HCT116 (cell line): ENCODE results near the gene SWT1. TPM values are rescaled to one million over a fixed set of nuclear protein-coding genes. Genes with fewer than 3 reads are reported as not detected.

ENCODE experiments used
- ATAC-seq: fragments of 200-7000 bp; cut with Tn5 transposase; 2 replicates; pipeline ENCODE4 v1.9.1; 2020; ENCODE audit warnings: mild to moderate bottlenecking, moderate library complexity
- BruUV-seq: library from RNA; stranded (reverse); fragments of 400-500 nt; replicated peaks from 2 replicates; lab custom pipeline; 2021; lab: Mats Ljungman, UMichigan
- CTCF ChIA-PET: fragments of 300-600 bp; sonication (Branson Sonifier 250); formaldehyde crosslinking; loops from one replicate; lab custom pipeline; 2021; ENCODE audit warnings: antibody characterized with exemption; lab: Charles Lee
- POLR2A ChIA-PET: fragments of 300-600, 350-600 bp; sonication (Branson Sonifier 250); formaldehyde crosslinking; loops from one replicate; lab custom pipeline; 2021; ENCODE audit warnings: antibody characterized with exemption; lab: Charles Lee
- RAD21 ChIA-PET, 2 experiments: fragments of 300-600 bp; sonication (Branson Sonifier 250); formaldehyde crosslinking; loops; one replicate each; lab custom pipeline; 2023; ENCODE audit warnings: low total read pairs in 2 of 2; ENCODE audit not compliant: uncharacterized antibody in 2 of 2, unreplicated experiment in 2 of 2, low non-redundant PET in 1 of 2; lab: Charles Lee
- DNase-seq: peaks from one replicate; pipeline ENCODE4 v3.0.0-alpha.2; 2010; ENCODE audit warnings: low read depth, low spot score
- H2AFZ ChIP-seq: fragments of 200-600 bp; shearing (Covaris generic), sonication (generic); 2 replicates; pipeline ENCODE4 v1.6.1; 2017; ENCODE audit warnings: low read depth, mixed run types, mixed read lengths, antibody characterized with exemption, low read length; ENCODE audit not compliant: poor library complexity, severe bottlenecking
- H3K27ac ChIP-seq: 2 replicates; pipeline ENCODE4 v1.5.1; 2012; ENCODE audit warnings: low read depth, low read length
- H3K27me3 ChIP-seq: fragments of 200-600 bp; sonication (generic); 2 replicates; pipeline ENCODE4 v1.6.1; 2016; ENCODE audit warnings: mixed run types, low read length, mixed read lengths; ENCODE audit not compliant: insufficient read depth
- H3K36me3 ChIP-seq, 2 experiments: fragments of 200-500 bp in 1 of 2; fragments of 200-600 bp in 1 of 2; sonication (Bioruptor generic) in 1 of 2; sonication (generic) in 1 of 2; 2 replicates each; pipeline versions ENCODE4 v1.5.1 to v1.6.1; 2014 to 2016; ENCODE audit warnings: low read length in 2 of 2, inconsistent platforms in 1 of 2, mixed read lengths in 1 of 2, mixed run types in 1 of 2; ENCODE audit not compliant: insufficient read depth in 2 of 2, control insufficient read depth in 1 of 2
- H3K4me1 ChIP-seq, 2 experiments: fragments of 200-600 bp in 1 of 2; sonication (generic) in 1 of 2; 2 replicates each; pipeline versions ENCODE4 v1.5.1 to v1.6.1; 2012 to 2017; ENCODE audit warnings: low read length in 2 of 2, inconsistent platforms in 1 of 2, mild to moderate bottlenecking in 1 of 2, mixed read lengths in 1 of 2, mixed run types in 1 of 2, moderate library complexity in 1 of 2; ENCODE audit not compliant: insufficient read depth in 2 of 2, control insufficient read depth in 1 of 2
- H3K4me2 ChIP-seq: fragments of 200-600 bp; sonication (generic); 2 replicates; pipeline ENCODE4 v1.6.1; 2017; ENCODE audit warnings: mixed run types, low read length, mixed read lengths
- H3K4me3 ChIP-seq, 2 experiments: fragments of 200-600 bp in 1 of 2; sonication (generic) in 1 of 2; replicated peaks in 1 of 2; 2 replicates each; pipeline ENCODE4 v1.5.1; 2011 to 2016; ENCODE audit warnings: low read length in 2 of 2, control low read depth in 1 of 2, low read depth in 1 of 2, mild to moderate bottlenecking in 1 of 2, mixed read lengths in 1 of 2, mixed run types in 1 of 2
- H3K79me2 ChIP-seq: fragments of 200-600 bp; sonication (generic); 2 replicates; pipeline ENCODE4 v1.6.1; 2017; ENCODE audit warnings: mild to moderate bottlenecking, mixed run types, low read length, moderate library complexity, mixed read lengths; ENCODE audit not compliant: insufficient read depth
- H3K9ac ChIP-seq: fragments of 200-600 bp; sonication (generic); 2 replicates; pipeline ENCODE4 v1.6.1; 2016; ENCODE audit warnings: low read length, mixed read lengths
- H3K9me2 ChIP-seq: fragments of 200-600 bp; sonication (generic), shearing (Covaris generic); 2 replicates; pipeline ENCODE4 v1.6.1; 2017; ENCODE audit warnings: mixed run types, mild to moderate bottlenecking, moderate library complexity; ENCODE audit not compliant: insufficient read depth
- H3K9me3 ChIP-seq, 2 experiments: fragments of 200-500 bp in 1 of 2; fragments of 200-600 bp in 1 of 2; sonication (Bioruptor generic) in 1 of 2; sonication (generic) in 1 of 2; 2 replicates each; pipeline ENCODE4 v1.6.1; 2014 to 2017; ENCODE audit warnings: low read length in 2 of 2, mixed read lengths in 2 of 2, inconsistent platforms in 1 of 2, low read depth in 1 of 2, mild to moderate bottlenecking in 1 of 2, mixed run types in 1 of 2, moderate library complexity in 1 of 2; ENCODE audit not compliant: control insufficient read depth in 1 of 2, insufficient read depth in 1 of 2
- H4K20me1 ChIP-seq: fragments of 200-600 bp; sonication (generic), shearing (Covaris generic); 2 replicates; pipeline ENCODE4 v1.6.1; 2017; ENCODE audit warnings: mixed run types, mild to moderate bottlenecking, moderate library complexity; ENCODE audit not compliant: insufficient read depth
- ATF3 ChIP-seq: IDR thresholded peaks from 2 replicates; pipeline ENCODE4 v1.6.1; 2012
- CEBPB ChIP-seq: IDR thresholded peaks from 2 replicates; pipeline ENCODE4 v1.6.1; 2012; ENCODE audit warnings: low read depth
- CTCF ChIP-seq, 3 experiments: fragments of 200-600 bp in 1 of 3; sonication (generic) in 1 of 3; IDR thresholded peaks in 2 of 3; conservative IDR thresholded peaks in 1 of 3; 2 replicates each; pipeline ENCODE4 v1.5.1; 2012 to 2017; ENCODE audit warnings: low read depth in 2 of 3, low read length in 2 of 3, antibody characterized with exemption in 1 of 3, borderline replicate concordance in 1 of 3, control low read depth in 1 of 3, mild to moderate bottlenecking in 1 of 3, mixed read lengths in 1 of 3, mixed run types in 1 of 3, moderate library complexity in 1 of 3; ENCODE audit not compliant: insufficient read depth in 1 of 3
- EGR1 ChIP-seq: IDR thresholded peaks from 2 replicates; pipeline ENCODE4 v1.6.1; 2012; ENCODE audit warnings: low read depth
- EZH2phosphoT487 ChIP-seq: fragments of 200-600 bp; IDR thresholded peaks from 2 replicates; pipeline ENCODE4 v1.6.1; 2018; ENCODE audit warnings: antibody characterized with exemption, borderline replicate concordance
- FOSL1 ChIP-seq: IDR thresholded peaks from 2 replicates; pipeline ENCODE4 v1.6.1; 2012; ENCODE audit warnings: low read depth
- JUND ChIP-seq: IDR thresholded peaks from 2 replicates; pipeline ENCODE4 v1.6.1; 2012
- MAX ChIP-seq: IDR thresholded peaks from 2 replicates; pipeline ENCODE4 v1.6.1; 2012
- POLR2A ChIP-seq: IDR thresholded peaks from 2 replicates; pipeline ENCODE4 v1.7.0; 2011; ENCODE audit warnings: borderline replicate concordance; ENCODE audit not compliant: insufficient read depth, insufficient read length; ENCODE audit errors: extremely low read depth
- POLR2AphosphoS5 ChIP-seq: IDR thresholded peaks from 2 replicates; pipeline ENCODE4 v1.6.1; 2011; ENCODE audit warnings: mild to moderate bottlenecking, low read depth, low read length, moderate library complexity
- RAD21 ChIP-seq: IDR thresholded peaks from 2 replicates; pipeline ENCODE4 v1.6.1; 2012; ENCODE audit warnings: low read depth, mild to moderate bottlenecking
- REST ChIP-seq: IDR thresholded peaks from 2 replicates; pipeline ENCODE4 v1.6.1; 2012; ENCODE audit warnings: low read depth
- SP1 ChIP-seq: IDR thresholded peaks from 2 replicates; pipeline ENCODE4 v1.6.1; 2012; ENCODE audit warnings: low read depth
- SRF ChIP-seq: IDR thresholded peaks from 2 replicates; pipeline ENCODE4 v1.6.1; 2012; ENCODE audit warnings: low read depth
- YY1 ChIP-seq: IDR thresholded peaks from 2 replicates; pipeline ENCODE4 v1.6.1; 2011; ENCODE audit warnings: low read length, low read depth, moderate library complexity, mild to moderate bottlenecking; ENCODE audit not compliant: insufficient replicate concordance; ENCODE audit errors: extremely low read depth
- intact Hi-C: fragments of 100-400 bp; cut with micrococcal nuclease; formaldehyde crosslinking; loops from 2 replicates; pipeline ENCODE4 v1.10.0; 2022
- total RNA-seq: library from RNA; stranded (reverse); gene quantifications from one replicate; pipeline ENCODE4 v1.2.1, GENCODE V29; 2021; ENCODE audit not compliant: unreplicated experiment

The SWT1 gene
- total RNA-seq, 1 experiment from 2014 or later = 3.3 TPM

GRCh38 chr1:185260611-185261010 lies 103.6 kb downstream of the SWT1 start:
- no peaks in the 10 kb centered on the region for H3K79me2 ChIP-seq
- H3K9me3 ChIP-seq = no peaks in the 10 kb centered on the region
- H3K4me1 ChIP-seq = peaks cover 2 to 7% of the 10 kb centered on the region in 2 experiments; a peak in 3 of 4 replicates
- no peaks in the 10 kb centered on the region for H4K20me1 ChIP-seq
- no peak overlapping the region for H2AFZ ChIP-seq
- ATAC-seq = no peak
- RAD21 ChIA-PET = no interaction called here
- BruUV-seq = no TSS peak
- no peak overlapping the region for H3K4me3 ChIP-seq
- POLR2A ChIA-PET = no interaction called here
- H3K4me2 ChIP-seq = no peak overlapping the region
- H3K27me3 ChIP-seq = no peaks in the 10 kb centered on the region
- no peaks in the 10 kb centered on the region for H3K36me3 ChIP-seq
- DNase-seq = no peak
- H3K9ac ChIP-seq = no peak overlapping the region
- no peaks in the 10 kb centered on the region for H3K9me2 ChIP-seq
- TF ChIP-seq JUND (no peak), FOSL1 (no peak), POLR2AphosphoS5 (no peak), CEBPB (no peak), REST (no peak), SP1 (no peak), EGR1 (no peak), SRF (no peak)
- TF ChIP-seq, all 23 proteins: peak for 0
- intact Hi-C loops = no loop called here
- H3K27ac ChIP-seq = no peak overlapping the region
- CTCF ChIA-PET = no interaction called here

- Histone ChIP-seq H3K4me2 (no peak overlapping the region), H3K9ac (no peak overlapping the region), H3K36me3 (no peaks in the 10 kb centered on the region), H3K27ac (no peak overlapping the region), H3K9me3 (no peaks in the 10 kb centered on the region), H3K4me3 (no peak overlapping the region), H4K20me1 (no peaks in the 10 kb centered on the region), H3K27me3 (no peaks in the 10 kb centered on the region), H3K79me2 (no peaks in the 10 kb centered on the region), H3K9me2 (no peaks in the 10 kb centered on the region), H2AFZ (no peak overlapping the region), H3K4me1 (peaks cover 2 to 7% of the 10 kb centered on the region in 2 experiments; a peak in 3 of 4 replicates)
- DNase-seq (no peak), ATAC-seq (no peak)
- intact Hi-C loops = no loop called here
- ChIA-PET POLR2A (no interaction called here), CTCF (no interaction called here), RAD21 (no interaction called here)
- BruUV-seq = no TSS peak
- TF ChIP-seq CTCF (IDR thresholded peaks at IDR 0.05 in 2 of 3, conservative IDR thresholded peaks at IDR 0.05 in 1 of 3; ENCODE audit: borderline replicate concordance in 1 of 3, insufficient read depth in 1 of 3, low read depth in 2 of 3, low read length in 2 of 3) (no peak), EGR1 (no peak), EZH2phosphoT487 (no peak), YY1 (no peak), FOSL1 (no peak), POLR2A (no peak), MAX (no peak), SRF (no peak), SP1 (no peak), RAD21 (no peak), ATF3 (no peak)
These were observed 105.2 kb downstream of the SWT1 start for GRCh38 chr1:185262151-185262550.
